B cell (primary cell): ENCODE measurements around the gene TOP2B.

Experiments
- EZH2 ChIP-seq: IDR thresholded peaks from 2 replicates; pipeline ENCODE4 v1.6.1; 2012; ENCODE audit warnings: borderline replicate concordance, low read depth, mild to moderate bottlenecking, moderate library complexity, low read length; ENCODE audit not compliant: insufficient read depth, poor library complexity, severe bottlenecking
- TF ChIP-seq, protein P1 (sequence below): fragments of 200-600 bp; IDR thresholded peaks from one replicate; pipeline ENCODE4 v1.8.0; 2022; ENCODE audit warnings: antibody characterized with exemption, mild to moderate bottlenecking

DNA sequence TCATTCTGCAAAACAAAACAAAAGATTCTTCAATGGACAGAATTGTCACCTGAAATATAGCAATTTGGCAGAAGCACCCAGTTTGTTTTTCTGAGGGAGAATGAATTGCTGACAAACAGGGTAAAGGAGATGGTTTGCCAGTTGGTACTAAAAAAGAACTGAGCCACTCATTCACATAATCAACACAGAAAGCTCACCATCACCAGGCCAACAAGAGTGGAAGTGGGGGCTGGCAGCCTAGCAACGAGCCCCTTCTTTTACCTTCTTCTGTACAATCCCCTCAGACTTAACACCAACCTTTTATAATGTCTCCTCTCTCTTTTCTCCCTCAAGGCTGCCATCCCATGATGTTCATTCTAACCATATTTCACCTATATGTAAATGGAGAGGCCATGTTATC is 5.9 kb downstream of the TOP2B start:
- TF ChIP-seq, protein P1, sequence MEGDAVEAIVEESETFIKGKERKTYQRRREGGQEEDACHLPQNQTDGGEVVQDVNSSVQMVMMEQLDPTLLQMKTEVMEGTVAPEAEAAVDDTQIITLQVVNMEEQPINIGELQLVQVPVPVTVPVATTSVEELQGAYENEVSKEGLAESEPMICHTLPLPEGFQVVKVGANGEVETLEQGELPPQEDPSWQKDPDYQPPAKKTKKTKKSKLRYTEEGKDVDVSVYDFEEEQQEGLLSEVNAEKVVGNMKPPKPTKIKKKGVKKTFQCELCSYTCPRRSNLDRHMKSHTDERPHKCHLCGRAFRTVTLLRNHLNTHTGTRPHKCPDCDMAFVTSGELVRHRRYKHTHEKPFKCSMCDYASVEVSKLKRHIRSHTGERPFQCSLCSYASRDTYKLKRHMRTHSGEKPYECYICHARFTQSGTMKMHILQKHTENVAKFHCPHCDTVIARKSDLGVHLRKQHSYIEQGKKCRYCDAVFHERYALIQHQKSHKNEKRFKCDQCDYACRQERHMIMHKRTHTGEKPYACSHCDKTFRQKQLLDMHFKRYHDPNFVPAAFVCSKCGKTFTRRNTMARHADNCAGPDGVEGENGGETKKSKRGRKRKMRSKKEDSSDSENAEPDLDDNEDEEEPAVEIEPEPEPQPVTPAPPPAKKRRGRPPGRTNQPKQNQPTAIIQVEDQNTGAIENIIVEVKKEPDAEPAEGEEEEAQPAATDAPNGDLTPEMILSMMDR = no peak
- no peak for TF ChIP-seq EZH2
